Measurements from ENCODE around the gene OGDH. TPM values are rescaled to one million over a fixed set of nuclear protein-coding genes. Genes with fewer than 3 reads are reported as not detected.

OGDH gene
- total and polyA plus RNA-seq, 10 of the 15 experiments (the other 5 are each of a cell fraction or from before 2014, with no cell fraction given) = 4.1 to 103 (median 48.4) TPM

GRCh38 chr7:44634839-44635591, 28.6 kb downstream of the OGDH start:
- POLR2A ChIA-PET = interaction anchor here (0.5 to 9.3 kb wide), 11 partner anchors 10 to 209 kb away, joined by 3 to 95 read pairs (median 6); partner anchors contain the start of genes OGDH and ZMIZ2
- RAD21 ChIA-PET (ENCODE audit: unreplicated experiment) = interaction anchor here (1.3 to 13.2 kb wide), 8 partner anchors 15 to 212 kb away, joined by 3 to 130 read pairs (median 9); partner anchors contain the start of genes H2AZ2, OGDH and ZMIZ2
- Histone ChIP-seq H3K9me3 (replicated peaks; ENCODE audit: control insufficient read depth, insufficient read depth, low read length) (no peaks in the 10 kb centered on the region), H4K20me1 (ENCODE audit: control insufficient read depth, insufficient read depth) (no peaks in the 10 kb centered on the region), H3K27me3 (replicated peaks in 1 of 2; ENCODE audit: control insufficient read depth in 2 of 2, insufficient read depth in 2 of 2, low read length in 1 of 2) (no peaks in the 10 kb centered on the region), H2AFZ (ENCODE audit: control insufficient read depth, low read depth, low read length) (no peak overlapping the region), H3K4me1 (ENCODE audit: control insufficient read depth, insufficient read depth, low read length) (peaks cover 87% of the 10 kb centered on the region), H3K4me2 (ENCODE audit: control insufficient read depth, insufficient read depth) (0 out of 2 replicates have a peak overlapping the region, but pooled peaks have one; percentile 5), H3K4me3 (no peak overlapping the region), H3K79me2 (ENCODE audit: control insufficient read depth, insufficient read depth, low read length) (peaks cover 22% of the 10 kb centered on the region), H3K36me3 (ENCODE audit: control insufficient read depth in 2 of 2, insufficient read depth in 2 of 2, low read length in 1 of 2) (peaks cover 0 to 2% of the 10 kb centered on the region in 2 experiments; a peak in 1 of 4 replicates), H3K9ac (ENCODE audit: control insufficient read depth, insufficient read depth, low read length) (no peak overlapping the region), H3K27ac (ENCODE audit: control insufficient read depth, insufficient read depth) (peak overlapping the region; percentile 68)
- in situ Hi-C loops (cut with MboI) (no loop called here), intact Hi-C loops (cut with micrococcal nuclease; ENCODE audit: unreplicated experiment) (loop anchor here (10.0 kb wide), 1 partner anchor 390 kb away; no protein-coding TSS in a partner anchor)
- no peak for DNase-seq (ENCODE audit: low read depth, low spot score)
- CTCF ChIA-PET = interaction anchor here (1.5 to 3.4 kb wide), 2 partner anchors 115 to 134 kb away, joined by 3 to 17 read pairs; no protein-coding TSS in a partner anchor
- TF ChIP-seq BACH1 (IDR thresholded peaks at IDR 0.05; ENCODE audit: borderline replicate concordance) (no peak), FOXK2 (IDR thresholded peaks at IDR 0.05) (no peak), RBBP5 (conservative IDR thresholded peaks at IDR 0.05) (no peak), CHD2 (IDR thresholded peaks at IDR 0.05; ENCODE audit: borderline replicate concordance, low read depth, low read length) (no peak), MTA3 (IDR thresholded peaks at IDR 0.05; ENCODE audit: borderline replicate concordance, low read length) (no peak), CBX5 (IDR thresholded peaks at IDR 0.05; ENCODE audit: low read depth) (no peak), TAF1 (IDR thresholded peaks at IDR 0.05; ENCODE audit: borderline replicate concordance, low read depth, low read length) (no peak), BMI1 (IDR thresholded peaks at IDR 0.05; ENCODE audit: borderline replicate concordance) (no peak), ZNF622 (IDR thresholded peaks at IDR 0.05) (no peak), SREBF2 (IDR thresholded peaks at IDR 0.05; ENCODE audit: low read length) (no peak)
- SMC1A ChIA-PET (ENCODE audit: uncharacterized antibody, unreplicated experiment) = interaction anchor here (0.5 to 10.4 kb wide), 10 partner anchors 12 to 1027 kb away, joined by 3 to 106 read pairs (median 6); partner anchors contain the start of genes OGDH and TMED4
- no peak for FAIRE-seq
- no peak for ATAC-seq
- BruUV-seq (replicated peaks) = no TSS peak
- 86% methylated on average over 14 of the region's 14 CpGs for WGBS (ENCODE audit: insufficient coverage, insufficient replicate concordance, low lambda C conversion rate, missing lambda C conversion rate)
